ENCODE data around the gene CORIN. TPM values are rescaled to one million over a fixed set of nuclear protein-coding genes. Genes with fewer than 3 reads are reported as not detected.

The CORIN gene
- total RNA-seq, 1 experiment from 2014 or later = 3.5 TPM

DNA sequence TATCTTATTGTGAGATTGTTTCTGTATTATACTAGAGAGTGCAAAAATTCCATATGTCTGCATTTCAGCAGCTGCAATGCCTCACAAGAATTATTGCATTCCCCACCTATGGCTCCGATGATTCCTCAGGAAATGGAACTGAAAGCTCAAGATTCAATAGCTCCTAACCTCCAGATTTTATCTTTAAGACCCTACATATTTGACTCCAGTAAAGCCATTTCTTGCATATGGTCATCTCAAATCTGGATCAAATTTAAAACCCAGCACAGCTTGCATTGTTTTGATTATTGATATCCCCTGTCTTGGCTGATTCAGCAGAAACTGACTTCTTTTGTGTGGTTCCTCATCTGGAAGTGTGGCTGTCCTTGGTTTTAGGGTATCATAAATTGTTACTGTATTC, 142.6 kb downstream of the CORIN start:
- H2AFZ ChIP-seq (ENCODE audit: low read depth, low read length, poor library complexity, severe bottlenecking) = no peak overlapping the region
- ATAC-seq = no peak
- RAD21 ChIA-PET (ENCODE audit: low non-redundant PET in 1 of 2, low total read pairs in 2 of 2, uncharacterized antibody in 2 of 2, unreplicated experiment in 2 of 2) = no interaction called here
- no peaks in the 10 kb centered on the region for H4K20me1 ChIP-seq (ENCODE audit: insufficient read depth)
- no peak overlapping the region for H3K27ac ChIP-seq (ENCODE audit: low read depth, low read length)
- no peaks in the 10 kb centered on the region for H3K4me1 ChIP-seq (ENCODE audit: control insufficient read depth in 1 of 2, insufficient read depth in 2 of 2, low read length in 2 of 2)
- no peaks in the 10 kb centered on the region for H3K36me3 ChIP-seq (ENCODE audit: control insufficient read depth in 1 of 2, insufficient read depth in 2 of 2, low read length in 2 of 2)
- no peak overlapping the region for H3K4me3 ChIP-seq (replicated peaks in 1 of 2; ENCODE audit: low read depth in 1 of 2, low read length in 2 of 2)
- POLR2A ChIA-PET = no interaction called here
- TF ChIP-seq POLR2A (IDR thresholded peaks at IDR 0.05; ENCODE audit: borderline replicate concordance, extremely low read depth, insufficient read depth, insufficient read length) = no peak
- no peak for TF ChIP-seq ZNF274 (IDR thresholded peaks at IDR 0.05; ENCODE audit: low read depth, low read length)
- no peaks in the 10 kb centered on the region for H3K9me2 ChIP-seq (ENCODE audit: insufficient read depth)
- no peaks in the 10 kb centered on the region for H3K79me2 ChIP-seq (ENCODE audit: insufficient read depth, low read length)
- H3K27me3 ChIP-seq (ENCODE audit: insufficient read depth, low read length) = no peaks in the 10 kb centered on the region
- H3K9ac ChIP-seq (ENCODE audit: low read length) = no peak overlapping the region
- no peaks in the 10 kb centered on the region for H3K9me3 ChIP-seq (ENCODE audit: control insufficient read depth in 1 of 2, insufficient read depth in 1 of 2, low read depth in 1 of 2, low read length in 2 of 2)
- no TSS peak for BruUV-seq (replicated peaks)
- intact Hi-C loops (cut with micrococcal nuclease) = no loop called here
- CTCF ChIA-PET = no interaction called here
- DNase-seq (ENCODE audit: low read depth, low spot score) = no peak
- no peak overlapping the region for H3K4me2 ChIP-seq (ENCODE audit: low read length)

DNA sequence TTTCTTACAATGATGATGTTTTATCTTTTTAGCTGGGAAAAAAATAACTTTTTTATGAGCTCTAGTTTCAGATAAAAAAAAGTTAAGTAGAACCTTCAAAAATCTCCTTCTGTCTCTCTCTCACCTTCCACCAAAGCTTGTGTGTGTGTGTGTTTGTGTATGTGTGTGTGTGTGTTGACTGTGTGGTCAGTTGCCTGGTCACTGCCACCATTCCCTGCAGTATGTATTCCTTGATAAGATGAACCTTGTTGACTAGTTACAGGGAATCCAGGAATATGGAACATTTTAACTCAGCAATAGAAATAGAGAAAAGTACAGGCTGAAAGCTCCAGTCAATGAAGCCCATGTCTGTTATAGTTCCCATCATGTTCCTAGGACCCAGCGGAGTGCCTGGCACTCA, 143.5 kb downstream of the CORIN start:
- ChIA-PET RAD21 (ENCODE audit: low non-redundant PET in 1 of 2, low total read pairs in 2 of 2, uncharacterized antibody in 2 of 2, unreplicated experiment in 2 of 2) (no interaction called here), CTCF (no interaction called here), POLR2A (no interaction called here)
- H3K4me3 ChIP-seq (replicated peaks in 1 of 2; ENCODE audit: low read depth in 1 of 2, low read length in 2 of 2) = no peak overlapping the region
- BruUV-seq (replicated peaks) = no TSS peak
- no peaks in the 10 kb centered on the region for H3K9me3 ChIP-seq (ENCODE audit: control insufficient read depth in 1 of 2, insufficient read depth in 1 of 2, low read depth in 1 of 2, low read length in 2 of 2)
- no peak overlapping the region for H3K4me2 ChIP-seq (ENCODE audit: low read length)
- no peak overlapping the region for H3K9ac ChIP-seq (ENCODE audit: low read length)
- H3K27me3 ChIP-seq (ENCODE audit: insufficient read depth, low read length) = no peaks in the 10 kb centered on the region
- no peaks in the 10 kb centered on the region for H3K36me3 ChIP-seq (ENCODE audit: control insufficient read depth in 1 of 2, insufficient read depth in 2 of 2, low read length in 2 of 2)
- no peaks in the 10 kb centered on the region for H4K20me1 ChIP-seq (ENCODE audit: insufficient read depth)
- H3K9me2 ChIP-seq (ENCODE audit: insufficient read depth) = no peaks in the 10 kb centered on the region
- no peak overlapping the region for H2AFZ ChIP-seq (ENCODE audit: low read depth, low read length, poor library complexity, severe bottlenecking)
- no peak overlapping the region for H3K27ac ChIP-seq (ENCODE audit: low read depth, low read length)
- intact Hi-C loops (cut with micrococcal nuclease) = no loop called here
- no peaks in the 10 kb centered on the region for H3K79me2 ChIP-seq (ENCODE audit: insufficient read depth, low read length)
- ATAC-seq (no peak), DNase-seq (ENCODE audit: low read depth, low spot score) (no peak)
- no peaks in the 10 kb centered on the region for H3K4me1 ChIP-seq (ENCODE audit: control insufficient read depth in 1 of 2, insufficient read depth in 2 of 2, low read length in 2 of 2)
- TF ChIP-seq CEBPB (IDR thresholded peaks at IDR 0.05; ENCODE audit: low read depth) (no peak), POLR2A (IDR thresholded peaks at IDR 0.05; ENCODE audit: borderline replicate concordance, extremely low read depth, insufficient read depth, insufficient read length) (no peak), EGR1 (IDR thresholded peaks at IDR 0.05; ENCODE audit: low read depth) (no peak), REST (IDR thresholded peaks at IDR 0.05; ENCODE audit: low read depth) (no peak), ELF1 (IDR thresholded peaks at IDR 0.05; ENCODE audit: borderline replicate concordance, low read depth) (no peak), ZFX (IDR thresholded peaks at IDR 0.05) (no peak), SIN3A (IDR thresholded peaks at IDR 0.05; ENCODE audit: low read depth) (no peak), CTCF (IDR thresholded peaks at IDR 0.05 in 2 of 3, conservative IDR thresholded peaks at IDR 0.05 in 1 of 3; ENCODE audit: borderline replicate concordance in 1 of 3, insufficient read depth in 1 of 3, low read depth in 2 of 3, low read length in 2 of 3) (no peak), YY1 (IDR thresholded peaks at IDR 0.05; ENCODE audit: extremely low read depth, insufficient replicate concordance, low read depth, low read length) (no peak), EZH2phosphoT487 (IDR thresholded peaks at IDR 0.05; ENCODE audit: borderline replicate concordance) (no peak)
- TF ChIP-seq, protein P1, sequence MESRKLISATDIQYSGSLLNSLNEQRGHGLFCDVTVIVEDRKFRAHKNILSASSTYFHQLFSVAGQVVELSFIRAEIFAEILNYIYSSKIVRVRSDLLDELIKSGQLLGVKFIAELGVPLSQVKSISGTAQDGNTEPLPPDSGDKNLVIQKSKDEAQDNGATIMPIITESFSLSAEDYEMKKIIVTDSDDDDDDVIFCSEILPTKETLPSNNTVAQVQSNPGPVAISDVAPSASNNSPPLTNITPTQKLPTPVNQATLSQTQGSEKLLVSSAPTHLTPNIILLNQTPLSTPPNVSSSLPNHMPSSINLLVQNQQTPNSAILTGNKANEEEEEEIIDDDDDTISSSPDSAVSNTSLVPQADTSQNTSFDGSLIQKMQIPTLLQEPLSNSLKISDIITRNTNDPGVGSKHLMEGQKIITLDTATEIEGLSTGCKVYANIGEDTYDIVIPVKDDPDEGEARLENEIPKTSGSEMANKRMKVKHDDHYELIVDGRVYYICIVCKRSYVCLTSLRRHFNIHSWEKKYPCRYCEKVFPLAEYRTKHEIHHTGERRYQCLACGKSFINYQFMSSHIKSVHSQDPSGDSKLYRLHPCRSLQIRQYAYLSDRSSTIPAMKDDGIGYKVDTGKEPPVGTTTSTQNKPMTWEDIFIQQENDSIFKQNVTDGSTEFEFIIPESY (IDR thresholded peaks at IDR 0.05; ENCODE audit: extremely low read depth, insufficient replicate concordance, low read length) = no peak
- TF ChIP-seq, protein P2, sequence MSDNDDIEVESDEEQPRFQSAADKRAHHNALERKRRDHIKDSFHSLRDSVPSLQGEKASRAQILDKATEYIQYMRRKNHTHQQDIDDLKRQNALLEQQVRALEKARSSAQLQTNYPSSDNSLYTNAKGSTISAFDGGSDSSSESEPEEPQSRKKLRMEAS (IDR thresholded peaks at IDR 0.05) = no peak

Data from HCT116 (cell line).